ENCODE measurements around the gene SPNS2.

DNA sequence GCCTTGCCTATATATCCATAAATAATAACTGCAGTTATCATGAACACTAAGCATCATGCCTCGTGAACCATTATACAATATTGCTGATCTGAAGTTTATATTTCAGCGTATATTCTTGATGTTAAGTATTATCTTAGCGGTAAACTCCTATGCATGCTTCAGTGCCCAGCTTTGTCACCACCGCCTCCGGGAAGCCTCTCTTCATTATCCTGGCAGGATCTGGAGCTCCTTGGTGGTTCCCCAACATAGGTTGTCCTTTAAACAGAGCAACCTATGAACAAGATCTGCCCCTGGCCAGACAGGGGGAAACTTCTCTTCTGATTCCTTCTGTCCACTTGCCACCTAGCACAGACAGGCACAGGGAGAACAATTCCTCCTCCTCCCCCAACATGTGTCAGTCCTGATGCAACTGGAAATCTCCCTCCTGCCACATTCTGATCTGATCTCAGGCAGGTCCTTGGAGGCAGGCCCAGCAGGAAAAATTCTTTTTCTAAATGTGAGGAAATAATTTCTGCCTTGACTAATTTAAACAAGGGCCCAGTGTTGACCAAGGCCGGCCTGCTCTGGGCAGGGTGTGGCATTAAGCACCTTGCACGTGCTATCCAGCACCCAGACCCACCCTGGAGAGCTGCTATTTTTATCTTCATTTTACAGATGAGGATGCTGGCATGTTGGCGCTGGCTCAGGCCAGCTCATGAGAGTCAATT lies 22.4 kb downstream of the SPNS2 start:
- TF ChIP-seq, protein P1, sequence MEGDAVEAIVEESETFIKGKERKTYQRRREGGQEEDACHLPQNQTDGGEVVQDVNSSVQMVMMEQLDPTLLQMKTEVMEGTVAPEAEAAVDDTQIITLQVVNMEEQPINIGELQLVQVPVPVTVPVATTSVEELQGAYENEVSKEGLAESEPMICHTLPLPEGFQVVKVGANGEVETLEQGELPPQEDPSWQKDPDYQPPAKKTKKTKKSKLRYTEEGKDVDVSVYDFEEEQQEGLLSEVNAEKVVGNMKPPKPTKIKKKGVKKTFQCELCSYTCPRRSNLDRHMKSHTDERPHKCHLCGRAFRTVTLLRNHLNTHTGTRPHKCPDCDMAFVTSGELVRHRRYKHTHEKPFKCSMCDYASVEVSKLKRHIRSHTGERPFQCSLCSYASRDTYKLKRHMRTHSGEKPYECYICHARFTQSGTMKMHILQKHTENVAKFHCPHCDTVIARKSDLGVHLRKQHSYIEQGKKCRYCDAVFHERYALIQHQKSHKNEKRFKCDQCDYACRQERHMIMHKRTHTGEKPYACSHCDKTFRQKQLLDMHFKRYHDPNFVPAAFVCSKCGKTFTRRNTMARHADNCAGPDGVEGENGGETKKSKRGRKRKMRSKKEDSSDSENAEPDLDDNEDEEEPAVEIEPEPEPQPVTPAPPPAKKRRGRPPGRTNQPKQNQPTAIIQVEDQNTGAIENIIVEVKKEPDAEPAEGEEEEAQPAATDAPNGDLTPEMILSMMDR (IDR thresholded peaks at IDR 0.05; ENCODE audit: control extremely low read depth in 1 of 3, insufficient read depth in 1 of 3, low read depth in 1 of 3, low read length in 3 of 3) = no peak
- no peak for TF ChIP-seq POU5F1 (IDR thresholded peaks at IDR 0.05; ENCODE audit: low read depth, low read length)
- TF ChIP-seq POLR2A (IDR thresholded peaks at IDR 0.05; ENCODE audit: control extremely low read depth in 1 of 2, low read depth in 2 of 2, low read length in 2 of 2) = no peak
- no peak for TF ChIP-seq GABPA (IDR thresholded peaks at IDR 0.05; ENCODE audit: borderline replicate concordance, insufficient read depth, low read length)
- TF ChIP-seq TBP (IDR thresholded peaks at IDR 0.05; ENCODE audit: low read depth, low read length) = no peak
